Stomach (tissue), 4 donors: ENCODE data around the gene INF2.

Experiments
- EP300 ChIP-seq: sonication (generic); formaldehyde crosslinking; IDR thresholded peaks from one replicate; pipeline ENCODE4 v1.6.1; 2017; ENCODE audit warnings: antibody characterized with exemption
- TF ChIP-seq, protein P1 (sequence below), 7 experiments: fragments of 450-650 bp in 4 of 7; fragments of 200-600 bp in 3 of 7; sonication (generic) in 3 of 7; IDR thresholded peaks; one replicate each; pipeline ENCODE4 v1.5.1; 2016 to 2019; ENCODE audit warnings: antibody characterized with exemption in 7 of 7, control low read depth in 2 of 7, mild to moderate bottlenecking in 1 of 7

DNA sequence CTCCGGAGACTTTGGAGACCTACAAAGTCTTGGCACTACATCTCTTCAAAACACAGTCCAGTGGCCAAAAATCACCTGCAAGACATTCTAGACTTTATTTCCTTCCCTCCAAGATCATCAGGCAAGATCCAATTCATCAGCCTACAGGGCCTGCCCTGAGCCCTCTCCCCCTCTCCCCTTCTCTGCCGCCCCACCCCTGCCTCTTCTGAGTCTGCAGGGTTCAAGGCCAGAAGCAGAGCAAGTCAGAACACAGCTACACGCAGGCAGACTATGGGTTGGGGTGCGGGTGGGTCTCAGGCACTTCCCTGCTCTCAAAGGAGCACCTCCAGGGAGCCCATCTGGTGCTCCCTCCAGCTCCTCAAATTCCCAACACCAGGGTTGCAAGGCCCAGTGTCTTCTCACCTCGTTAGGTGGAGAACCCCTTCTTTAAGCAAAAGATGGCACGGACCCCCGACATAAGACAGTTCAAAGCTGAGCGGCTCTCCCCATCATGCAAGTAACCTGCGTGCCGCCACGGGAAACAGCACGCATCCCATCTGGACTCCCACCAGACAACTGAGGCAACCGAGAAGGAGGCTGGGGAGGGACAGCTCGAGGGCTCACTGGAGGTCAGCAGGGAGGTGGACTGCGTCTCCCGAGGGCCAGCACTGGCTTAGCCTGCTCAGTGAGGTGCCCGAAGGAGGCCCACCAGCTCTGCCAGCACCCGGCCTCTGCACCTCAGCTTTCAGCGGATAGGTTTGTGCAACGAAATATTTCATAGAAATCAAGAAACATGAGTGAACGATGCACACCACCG is 5.6 kb upstream of the INF2 start:
- TF ChIP-seq, protein P1, sequence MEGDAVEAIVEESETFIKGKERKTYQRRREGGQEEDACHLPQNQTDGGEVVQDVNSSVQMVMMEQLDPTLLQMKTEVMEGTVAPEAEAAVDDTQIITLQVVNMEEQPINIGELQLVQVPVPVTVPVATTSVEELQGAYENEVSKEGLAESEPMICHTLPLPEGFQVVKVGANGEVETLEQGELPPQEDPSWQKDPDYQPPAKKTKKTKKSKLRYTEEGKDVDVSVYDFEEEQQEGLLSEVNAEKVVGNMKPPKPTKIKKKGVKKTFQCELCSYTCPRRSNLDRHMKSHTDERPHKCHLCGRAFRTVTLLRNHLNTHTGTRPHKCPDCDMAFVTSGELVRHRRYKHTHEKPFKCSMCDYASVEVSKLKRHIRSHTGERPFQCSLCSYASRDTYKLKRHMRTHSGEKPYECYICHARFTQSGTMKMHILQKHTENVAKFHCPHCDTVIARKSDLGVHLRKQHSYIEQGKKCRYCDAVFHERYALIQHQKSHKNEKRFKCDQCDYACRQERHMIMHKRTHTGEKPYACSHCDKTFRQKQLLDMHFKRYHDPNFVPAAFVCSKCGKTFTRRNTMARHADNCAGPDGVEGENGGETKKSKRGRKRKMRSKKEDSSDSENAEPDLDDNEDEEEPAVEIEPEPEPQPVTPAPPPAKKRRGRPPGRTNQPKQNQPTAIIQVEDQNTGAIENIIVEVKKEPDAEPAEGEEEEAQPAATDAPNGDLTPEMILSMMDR (IDR thresholded peaks at IDR 0.05): no peak
- TF ChIP-seq EP300: no peak
